Memory B cell (primary cell): Measurements from ENCODE around the gene CCDC127.

Source experiments
- ATAC-seq: fragments of 150-1000 bp; cut with Tn5 transposase; 2 replicates; pipeline ENCODE4 v1.10.0; 2021; ENCODE audit warnings: low read depth, mild to moderate bottlenecking, moderate library complexity
- DNase-seq, 2 donors: peaks; one replicate each; pipeline ENCODE4 v3.0.0; 2022; ENCODE audit warnings: low spot score in 2 of 2
- H3K27ac Mint-ChIP-seq: one replicate; pipeline ENCODE4 v1.8.0; 2022; ENCODE audit warnings: mild to moderate bottlenecking, moderate library complexity, mixed read lengths
- H3K27me3 Mint-ChIP-seq: one replicate; pipeline ENCODE4 v1.8.0; 2022; ENCODE audit warnings: mixed read lengths
- H3K36me3 Mint-ChIP-seq: one replicate; pipeline ENCODE4 v1.8.0; 2022; ENCODE audit warnings: mild to moderate bottlenecking, mixed read lengths
- H3K4me1 Mint-ChIP-seq: one replicate; pipeline ENCODE4 v1.8.0; 2022; ENCODE audit warnings: mixed read lengths
- H3K4me3 Mint-ChIP-seq: one replicate; pipeline ENCODE4 v1.8.0; 2022; ENCODE audit warnings: mild to moderate bottlenecking, moderate library complexity, mixed read lengths
- H3K9me3 Mint-ChIP-seq: one replicate; pipeline ENCODE4 v1.8.0; 2022; ENCODE audit warnings: mixed read lengths

Gene CCDC127

DNA sequence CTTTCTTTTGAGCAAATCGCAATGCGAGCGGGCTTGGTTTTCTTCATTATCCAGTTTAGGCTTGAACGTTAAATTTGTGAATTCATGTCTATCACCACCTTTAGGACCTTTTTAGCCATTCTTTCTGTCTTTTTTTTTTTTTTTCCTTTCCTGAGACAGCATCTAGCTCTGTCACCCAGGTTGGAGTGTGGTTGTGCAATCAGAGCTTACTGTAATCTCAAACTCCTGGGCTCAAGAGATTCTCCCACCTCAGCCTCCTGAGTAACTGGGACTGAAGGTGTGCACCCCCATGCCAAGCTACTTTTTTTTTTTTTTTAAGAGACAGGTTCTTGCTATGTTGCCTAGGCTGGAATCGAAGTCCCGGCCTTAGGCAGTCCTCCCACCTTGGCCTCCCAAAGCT is 65.9 kb downstream of the CCDC127 start:
- H3K9me3 Mint-ChIP-seq, result peaks cover 10% of the 10 kb centered on the region
- ATAC-seq (no peak), DNase-seq (no peak)
- H3K4me1 Mint-ChIP-seq, result no peaks in the 10 kb centered on the region
- H3K4me3 Mint-ChIP-seq, result no peak overlapping the region
- H3K36me3 Mint-ChIP-seq, result peaks cover 5% of the 10 kb centered on the region
- peaks cover 6% of the 10 kb centered on the region for H3K27me3 Mint-ChIP-seq
- no peak overlapping the region for H3K27ac Mint-ChIP-seq

DNA sequence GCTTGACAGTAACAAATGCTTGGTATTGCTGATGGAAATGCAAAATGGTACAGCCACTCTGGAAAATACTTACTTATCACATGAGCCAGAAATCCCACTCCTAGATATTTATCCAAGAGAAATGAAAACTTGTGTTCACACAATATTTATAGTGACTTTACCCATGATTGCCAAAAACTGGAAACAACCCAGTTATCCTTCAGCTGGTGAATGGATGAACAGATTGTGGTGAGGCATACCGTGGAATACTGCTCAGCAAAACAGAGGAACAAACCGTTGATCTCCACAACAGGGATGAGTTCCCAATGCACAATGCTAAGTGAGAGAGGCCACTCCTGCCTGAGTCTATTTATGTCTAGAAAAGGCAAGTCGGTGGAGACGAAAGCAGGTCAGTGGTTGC is 67.2 kb downstream of the CCDC127 start:
- ATAC-seq (no peak), DNase-seq (no peak)
- Mint-ChIP-seq H3K4me3 (no peak overlapping the region), H3K9me3 (peaks cover 17% of the 10 kb centered on the region), H3K27ac (no peak overlapping the region), H3K27me3 (peaks cover 7% of the 10 kb centered on the region), H3K4me1 (no peaks in the 10 kb centered on the region), H3K36me3 (peaks cover 11% of the 10 kb centered on the region)

DNA sequence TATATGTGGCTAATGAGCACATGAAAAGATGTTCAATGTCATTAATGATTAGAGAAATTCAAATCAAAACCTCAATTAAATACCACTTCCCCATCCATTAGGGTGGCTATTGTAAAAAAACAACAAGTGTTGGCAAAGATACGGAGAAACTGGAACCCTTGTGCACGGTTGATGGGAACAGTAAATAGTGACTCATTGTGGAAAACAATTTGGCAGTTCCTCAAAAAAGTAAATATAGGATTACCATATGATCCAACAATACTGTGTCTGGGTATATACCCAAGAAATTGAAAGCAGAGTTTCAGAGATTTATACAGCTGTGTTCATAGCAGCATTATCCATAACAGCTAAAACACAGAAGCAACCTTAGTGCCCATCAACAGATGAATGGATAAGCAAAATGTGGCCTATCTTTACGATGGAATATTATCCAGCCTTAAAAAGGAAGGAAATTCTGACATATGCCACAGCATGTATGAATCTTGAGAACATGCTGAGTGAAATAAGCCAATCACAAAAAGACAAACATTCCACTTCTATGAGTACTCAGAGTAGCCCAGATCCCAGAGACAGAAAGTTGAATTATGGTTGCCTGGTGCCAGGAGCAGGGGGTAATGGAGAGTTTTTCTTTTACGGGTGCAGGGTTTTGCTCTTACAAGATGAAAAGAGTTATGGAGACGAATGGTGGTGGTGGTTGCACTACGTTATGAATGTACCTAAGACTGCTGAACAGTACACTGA is 68.0 kb downstream of the CCDC127 start:
- Mint-ChIP-seq H3K36me3 (peaks cover 11% of the 10 kb centered on the region), H3K27ac (no peak overlapping the region), H3K9me3 (peaks cover 17% of the 10 kb centered on the region), H3K4me3 (no peak overlapping the region), H3K27me3 (peaks cover 7% of the 10 kb centered on the region), H3K4me1 (no peaks in the 10 kb centered on the region)
- no peak for DNase-seq
- no peak for ATAC-seq

DNA sequence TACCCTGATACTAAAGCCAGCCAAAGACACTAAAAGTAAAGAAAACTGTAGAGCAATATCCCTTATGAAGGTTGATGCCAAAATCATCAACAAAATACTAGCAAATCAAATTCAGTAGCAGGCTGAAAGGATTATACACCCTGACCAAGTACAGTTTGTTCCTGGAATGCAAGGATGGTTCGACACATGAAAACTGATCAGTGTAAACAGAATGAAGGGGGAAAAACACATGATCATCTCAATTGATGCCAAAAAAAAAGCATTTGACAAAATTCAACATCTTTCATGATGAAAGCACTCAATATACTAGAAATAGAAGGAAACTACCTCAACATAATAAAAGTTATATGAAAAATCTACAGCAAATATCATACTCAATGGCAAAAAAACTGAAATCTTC is 70.2 kb downstream of the CCDC127 start:
- H3K4me1 Mint-ChIP-seq, result no peaks in the 10 kb centered on the region
- no peak overlapping the region for H3K27ac Mint-ChIP-seq
- peaks cover 17% of the 10 kb centered on the region for H3K9me3 Mint-ChIP-seq
- DNase-seq (no peak), ATAC-seq (no peak)
- H3K27me3 Mint-ChIP-seq, result peaks cover 12% of the 10 kb centered on the region
- peaks cover 11% of the 10 kb centered on the region for H3K36me3 Mint-ChIP-seq
- H3K4me3 Mint-ChIP-seq, result no peak overlapping the region
